ENCODE measurements around the gene MAGEA9B.
"Not testable (repeated sequence)": the region's sequence is repeated elsewhere in the genome, so short reads cannot be mapped to it uniquely, and the experiment has no call there.

- TF ChIP-seq EP300 (IDR thresholded peaks at IDR 0.05; ENCODE audit: borderline replicate concordance in 1 of 2, control insufficient read depth in 1 of 2, low read depth in 2 of 2, low read length in 2 of 2); EZH2 (IDR thresholded peaks at IDR 0.05; ENCODE audit: borderline replicate concordance, control insufficient read depth, low read depth, low read length); JUND (IDR thresholded peaks at IDR 0.05; ENCODE audit: low read depth, low read length); PKNOX1 (IDR thresholded peaks at IDR 0.05); CTCF (IDR thresholded peaks at IDR 0.05 in 2 of 3, conservative IDR thresholded peaks at IDR 0.05 in 1 of 3; ENCODE audit: control insufficient read depth in 2 of 3, extremely low read depth in 1 of 3, insufficient read depth in 1 of 3, low read depth in 3 of 3, low read length in 3 of 3); SMAD1 (IDR thresholded peaks at IDR 0.05; ENCODE audit: low read depth, partially characterized antibody); SMC3 (IDR thresholded peaks at IDR 0.05; ENCODE audit: borderline replicate concordance, low read length); TCF12 (IDR thresholded peaks at IDR 0.05; ENCODE audit: low read depth, low read length): not testable (repeated sequence)
- TF ChIP-seq, protein P1, sequence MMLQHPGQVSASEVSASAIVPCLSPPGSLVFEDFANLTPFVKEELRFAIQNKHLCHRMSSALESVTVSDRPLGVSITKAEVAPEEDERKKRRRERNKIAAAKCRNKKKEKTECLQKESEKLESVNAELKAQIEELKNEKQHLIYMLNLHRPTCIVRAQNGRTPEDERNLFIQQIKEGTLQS (IDR thresholded peaks at IDR 0.05; ENCODE audit: borderline replicate concordance, extremely low read depth, low read depth, low read length), result not testable (repeated sequence)
- TF ChIP-seq, protein P2, sequence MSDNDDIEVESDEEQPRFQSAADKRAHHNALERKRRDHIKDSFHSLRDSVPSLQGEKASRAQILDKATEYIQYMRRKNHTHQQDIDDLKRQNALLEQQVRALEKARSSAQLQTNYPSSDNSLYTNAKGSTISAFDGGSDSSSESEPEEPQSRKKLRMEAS (IDR thresholded peaks at IDR 0.05; ENCODE audit: low read depth, low read length), result not testable (repeated sequence)
Observed at GRCh38 chrX:149573456-149573855, 13.8 kb downstream of the MAGEA9B start.
